HG03354 (cell line): ENCODE measurements around the gene KRT74.

Experiments
- ATAC-seq: cut with Tn5 transposase; IDR thresholded peaks from one replicate; pipeline ENCODE4 v1.9.1; 2021; ENCODE audit warnings: mild to moderate bottlenecking; ENCODE audit not compliant: unreplicated experiment, poor library complexity, severe bottlenecking

Gene KRT74

DNA sequence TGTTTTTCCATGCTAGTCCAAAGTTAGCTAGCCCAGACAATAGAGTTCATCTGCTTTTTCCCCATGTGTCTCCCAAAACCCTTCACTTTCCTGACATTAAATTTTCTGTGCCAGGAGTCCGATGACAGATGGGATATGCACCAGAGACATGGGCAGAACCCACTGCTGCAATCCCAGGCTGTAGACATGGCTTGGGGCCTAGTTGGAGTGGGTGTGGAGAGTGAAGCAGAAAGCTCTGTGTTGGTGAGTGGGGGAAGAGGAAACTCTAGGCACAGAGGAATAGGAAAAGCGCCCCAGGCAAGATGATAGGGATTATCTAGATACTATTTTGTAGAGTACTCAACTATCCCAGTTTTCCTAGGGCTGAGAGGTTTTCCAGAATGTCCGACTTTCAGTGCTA, 4.8 kb upstream of the KRT74 start:
- no peak for ATAC-seq

DNA sequence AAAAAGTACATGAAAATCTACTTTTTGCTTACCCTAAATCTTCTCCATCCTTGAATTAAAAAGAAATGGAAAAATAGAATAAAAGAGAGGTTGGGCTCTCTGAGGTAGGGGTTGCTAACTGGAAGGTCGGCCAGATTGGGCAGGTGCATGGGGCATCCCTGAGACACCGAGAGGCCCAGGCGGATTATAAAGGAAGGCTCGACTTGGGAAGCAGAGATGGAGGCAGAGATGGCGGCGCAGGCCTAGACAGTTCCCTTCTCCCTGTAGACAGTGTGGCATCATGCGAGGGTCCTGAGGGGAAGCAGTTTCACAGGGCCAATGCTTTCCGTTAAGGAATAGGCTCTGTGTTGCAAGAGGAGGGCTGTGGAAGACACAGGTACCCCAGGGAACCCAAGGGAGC, 3.7 kb upstream of the KRT74 start:
- ATAC-seq, result no peak

DNA sequence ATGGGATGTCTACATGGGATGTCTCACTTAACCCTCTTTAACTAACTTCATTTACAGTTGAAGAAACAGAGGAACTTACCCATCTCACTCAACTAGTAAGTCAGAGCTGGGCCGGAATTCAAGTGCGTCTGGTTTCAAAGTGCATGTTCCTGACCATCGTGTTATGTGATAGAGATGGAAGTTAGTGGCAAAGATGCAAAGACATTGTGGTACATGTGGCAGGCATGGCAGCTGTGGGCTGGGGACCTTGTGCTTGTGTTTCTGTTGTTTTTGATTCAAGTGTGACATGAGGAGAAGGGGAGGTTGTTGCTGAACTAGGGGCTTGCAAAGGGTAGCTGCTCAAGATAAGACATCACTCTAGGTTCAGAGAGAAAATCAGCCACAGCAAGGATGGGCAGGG, 2.3 kb upstream of the KRT74 start:
- ATAC-seq, result no peak

DNA sequence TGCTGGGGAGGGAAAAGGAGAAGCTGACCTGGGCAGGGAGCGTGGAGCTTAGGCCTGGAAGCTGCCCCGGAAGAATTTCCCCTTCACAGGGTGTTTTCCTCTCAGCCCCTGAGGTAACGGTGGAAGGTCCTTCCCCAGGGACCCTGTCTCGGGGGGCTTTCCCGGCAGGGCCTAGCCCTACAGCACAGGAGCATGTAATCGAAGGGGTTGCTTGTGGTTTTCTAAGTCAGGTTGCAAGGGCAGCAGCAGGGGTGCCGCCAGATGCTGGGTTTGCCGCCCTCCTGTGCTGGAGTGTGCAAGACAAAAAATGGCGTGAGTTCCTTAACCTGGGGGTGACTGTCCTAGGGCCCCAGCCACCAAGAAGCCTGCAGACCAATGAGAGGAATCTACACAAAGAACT, 1.6 kb upstream of the KRT74 start:
- ATAC-seq, result no peak

DNA sequence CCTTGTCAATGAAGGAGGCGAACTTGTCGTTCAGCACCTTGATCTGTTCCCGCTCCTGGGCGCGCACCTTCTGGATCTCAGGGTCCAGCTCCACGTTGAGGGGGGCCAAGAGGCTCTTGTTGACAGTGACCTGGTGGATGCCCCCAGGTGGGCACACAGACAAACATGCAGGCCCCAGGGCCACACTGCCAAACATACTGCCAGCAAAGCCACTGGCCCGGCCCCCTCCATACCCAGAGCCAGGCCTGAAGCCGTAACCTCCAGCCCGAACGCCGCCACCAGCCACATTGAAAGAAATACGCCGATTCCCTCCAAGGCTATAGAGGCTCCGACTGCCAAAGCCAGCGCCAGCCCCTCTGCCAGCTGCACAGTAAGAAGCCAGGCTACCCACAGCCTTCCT, 337 bp downstream of the KRT74 start:
- no peak for ATAC-seq

DNA sequence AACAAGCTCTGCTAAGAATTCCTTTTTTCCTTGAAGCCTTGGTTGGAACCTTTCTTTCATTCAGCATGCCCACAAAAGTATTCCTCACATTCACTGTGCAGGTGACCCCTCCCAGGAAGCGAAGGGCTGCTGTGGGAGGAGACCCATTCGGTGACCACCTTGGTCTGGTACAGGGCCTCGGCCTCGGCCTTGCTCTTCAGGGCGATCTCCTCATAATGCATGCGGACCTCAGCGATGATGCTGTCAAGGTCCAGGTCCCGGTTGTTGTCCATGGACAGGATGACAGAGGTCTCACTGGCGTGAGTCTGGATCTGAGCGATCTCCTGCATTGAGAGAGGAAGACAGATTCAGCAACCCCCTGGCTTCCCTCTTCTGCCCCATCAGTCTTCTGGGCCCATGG, 3.1 kb downstream of the KRT74 start:
- no peak for ATAC-seq

DNA sequence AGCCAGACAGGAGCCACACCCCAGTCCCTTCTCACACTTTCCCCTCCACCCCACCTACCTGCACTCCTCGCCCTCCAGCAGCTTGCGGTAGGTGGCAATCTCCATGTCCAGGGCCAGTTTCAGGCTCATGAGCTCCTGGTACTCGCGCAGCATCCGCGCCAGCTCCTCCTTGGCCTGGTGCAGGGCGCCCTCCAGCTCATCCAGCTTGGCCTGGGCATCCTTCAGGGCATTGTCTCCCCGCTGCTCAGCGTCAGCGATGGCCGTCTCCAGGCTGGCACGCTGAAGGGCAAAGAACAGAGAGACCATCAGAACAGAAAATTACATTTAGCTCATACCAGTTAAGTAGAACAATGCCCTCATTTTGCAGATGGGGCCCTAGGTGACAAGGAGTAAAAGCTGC, 5.5 kb downstream of the KRT74 start:
- ATAC-seq, result no peak

DNA sequence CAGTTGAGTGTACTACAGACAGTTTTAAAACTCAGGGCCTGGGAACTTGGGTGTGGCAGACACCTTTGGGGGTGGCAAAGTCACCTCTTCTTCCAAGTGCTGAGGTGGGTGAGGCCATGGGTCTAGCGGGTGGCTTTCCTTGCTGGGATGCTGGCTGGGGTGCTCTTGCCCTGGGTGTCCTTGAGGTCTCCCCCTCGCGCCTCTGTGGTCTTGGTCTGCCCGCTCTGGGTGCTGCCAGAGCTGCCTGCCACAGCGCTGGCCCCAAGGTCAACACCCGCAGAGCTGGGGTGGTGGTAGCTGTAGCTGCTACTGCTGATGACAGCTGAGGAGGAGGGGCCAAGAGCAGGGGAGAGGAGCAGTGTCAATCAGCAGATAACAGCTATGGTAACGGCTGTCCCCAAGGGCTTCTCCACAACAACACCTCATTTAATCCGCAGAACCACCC, 6.8 kb downstream of the KRT74 start:
- ATAC-seq, result no peak

DNA sequence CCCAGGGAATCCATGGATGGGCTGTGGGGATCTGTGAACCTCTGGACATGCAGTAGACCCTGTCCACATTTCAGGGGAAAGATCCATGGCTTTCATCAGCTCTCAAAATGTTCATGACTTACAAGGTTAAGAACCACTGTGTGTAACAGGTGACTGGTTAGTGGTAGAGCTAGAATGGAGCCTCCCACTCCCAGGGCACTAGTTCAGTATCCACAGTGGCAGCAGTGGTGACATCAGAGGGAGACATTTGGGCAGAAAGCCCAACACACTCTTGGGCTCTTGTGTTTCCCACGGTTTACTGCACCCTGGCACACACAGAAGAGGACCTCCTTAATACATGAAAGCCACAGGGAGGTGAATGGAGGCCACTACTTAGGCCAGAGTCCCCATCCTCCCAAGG, 9.1 kb downstream of the KRT74 start:
- ATAC-seq, result no peak

DNA sequence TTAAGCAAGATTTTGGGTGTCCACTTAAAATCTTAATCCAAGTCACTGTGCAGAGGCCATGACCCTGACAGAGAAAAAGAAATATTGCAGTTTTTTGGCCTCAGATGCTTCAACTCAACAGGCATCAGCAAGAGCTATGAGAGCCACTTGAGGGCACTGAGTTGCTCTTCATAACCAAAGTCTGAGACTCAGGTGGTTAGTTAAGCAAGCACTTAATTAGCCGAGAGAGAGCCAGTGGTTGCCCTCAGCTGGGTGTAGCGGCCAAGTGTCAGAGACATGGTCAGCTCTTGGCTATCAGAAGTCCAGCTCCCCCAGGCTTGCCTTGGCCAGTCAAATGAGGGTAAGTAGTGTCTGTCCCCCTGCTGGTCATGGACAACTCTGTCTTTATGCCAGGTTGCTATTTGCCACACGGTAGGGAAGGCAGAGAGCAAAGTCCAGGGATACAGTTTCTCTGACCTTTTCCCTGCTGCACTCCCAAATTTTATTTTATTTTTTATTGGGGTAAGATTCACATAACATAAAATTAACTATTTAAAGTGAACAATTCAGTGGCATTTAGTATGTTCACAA, 11.7 kb downstream of the KRT74 start:
- no peak for ATAC-seq

DNA sequence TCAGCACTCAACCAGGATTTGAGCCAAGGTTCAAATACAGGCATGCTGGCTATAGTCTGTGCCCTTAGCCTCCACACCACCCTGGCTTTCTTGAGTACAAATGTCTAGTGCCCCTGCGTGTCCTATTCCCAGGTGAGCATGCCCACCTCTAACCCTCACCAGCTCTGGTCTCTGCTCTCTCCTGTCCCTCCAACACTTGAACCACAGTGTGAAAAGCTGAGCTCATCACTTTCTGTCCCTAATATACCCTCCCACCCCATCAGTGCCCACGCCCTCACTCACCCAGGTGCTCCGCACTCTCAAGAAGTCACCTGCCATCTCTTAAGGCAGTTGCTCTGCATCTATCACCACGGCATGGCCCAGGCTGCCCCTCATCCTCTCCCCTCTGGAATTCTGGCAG, 13.7 kb downstream of the KRT74 start:
- ATAC-seq, result no peak

DNA sequence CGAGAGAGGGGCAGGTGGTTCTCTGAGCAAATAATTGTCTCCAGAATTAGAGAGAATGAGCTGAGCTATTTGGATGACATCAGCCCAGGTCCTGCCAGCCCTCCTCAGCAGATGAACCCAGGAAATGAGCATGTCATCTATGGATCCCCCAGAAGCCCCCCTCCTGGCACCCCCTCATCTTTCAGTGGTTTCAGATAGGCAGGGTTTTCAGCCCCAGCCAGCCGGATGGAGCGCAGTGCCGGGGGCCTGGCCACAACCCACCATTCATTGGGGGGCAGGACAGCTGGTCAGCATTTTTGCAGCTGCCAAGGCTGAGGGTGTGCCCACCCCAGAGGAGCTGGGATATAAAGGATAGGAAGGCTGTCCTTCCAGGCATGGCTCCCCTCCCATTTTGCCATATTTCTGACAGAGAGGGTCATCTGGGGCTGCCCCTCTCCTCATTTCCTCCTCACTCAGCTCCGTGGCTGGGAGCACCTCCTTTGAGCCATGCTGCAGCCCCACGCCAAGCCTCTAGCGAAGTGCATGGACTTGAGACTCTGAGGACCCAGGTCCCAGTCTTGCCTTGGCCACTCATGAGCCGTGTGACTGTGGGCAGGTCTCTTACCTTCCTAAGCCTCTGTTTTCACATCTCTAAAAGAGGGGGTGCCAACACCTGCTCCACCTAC, 14.7 kb downstream of the KRT74 start:
- ATAC-seq, result no peak

DNA sequence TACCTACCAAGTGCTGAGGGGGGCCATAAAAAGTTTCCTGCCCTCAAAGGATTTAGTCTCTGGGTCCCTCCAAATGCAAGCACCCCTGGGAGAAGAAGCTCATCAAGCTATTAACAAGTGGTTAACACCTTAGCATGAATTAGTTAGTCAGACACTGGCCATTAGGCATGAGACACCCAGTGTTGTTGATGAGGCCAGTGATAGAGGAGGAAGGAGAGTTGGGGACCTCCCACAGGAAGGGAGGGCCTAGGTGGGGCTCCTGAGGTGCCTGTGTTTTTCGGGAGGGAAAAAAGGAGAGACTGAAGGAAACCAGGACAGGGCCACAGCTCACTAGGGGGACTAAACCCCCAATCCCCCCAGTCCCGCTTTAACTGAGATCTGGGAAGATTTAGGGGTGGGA, 16.2 kb downstream of the KRT74 start:
- ATAC-seq, result no peak

DNA sequence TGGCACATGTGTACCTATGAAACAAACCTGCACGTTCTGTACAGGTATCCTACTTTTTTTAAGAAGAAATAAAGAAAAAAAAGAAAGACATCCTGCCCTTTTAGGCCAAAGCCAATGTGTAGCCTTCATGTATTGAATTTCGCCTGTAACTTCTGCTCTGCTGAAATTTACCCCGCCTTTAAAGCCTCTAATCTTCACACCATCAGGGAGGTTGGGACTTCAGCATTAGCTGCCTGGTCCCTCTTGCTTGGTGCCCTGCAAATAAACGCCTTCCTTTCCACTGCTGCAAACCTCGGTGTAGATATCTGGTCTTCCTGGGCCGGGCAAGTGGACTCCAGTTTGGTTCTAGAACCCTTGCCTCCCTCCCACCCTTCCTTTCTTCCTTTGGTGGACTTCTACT, 18.1 kb downstream of the KRT74 start:
- no peak for ATAC-seq

DNA sequence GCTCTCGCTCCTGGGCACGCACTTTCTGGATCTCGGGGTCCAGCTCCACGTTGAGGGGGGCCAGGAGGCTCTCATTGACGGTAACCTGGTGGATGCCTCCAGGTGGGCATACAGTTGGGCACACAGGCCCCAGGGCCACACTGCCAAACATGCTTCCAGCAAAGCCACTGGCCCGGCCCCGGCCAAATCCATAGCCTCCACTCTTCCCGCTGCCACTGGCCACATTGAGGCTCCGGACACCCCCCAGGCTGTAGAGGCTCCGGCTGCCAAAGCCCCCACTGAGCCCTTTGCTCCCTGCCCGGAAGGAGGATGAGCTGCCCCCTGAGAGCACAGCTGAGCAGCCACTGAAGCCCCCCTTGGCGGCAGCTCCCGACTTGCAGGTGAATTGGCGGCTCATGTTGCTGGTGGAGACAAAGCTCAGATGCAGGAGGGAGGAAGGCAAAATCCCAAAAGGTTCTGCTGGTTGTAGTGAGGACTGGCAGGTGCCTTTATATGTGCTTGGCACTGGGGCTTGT, 20.9 kb downstream of the KRT74 start, which contains the start of gene KRT71:
Gene KRT71 (minus strand): TSS at position 465 of the 515 bp plus-strand sequence. CDS start 68 bp downstream, at position 397.
- no peak for ATAC-seq

DNA sequence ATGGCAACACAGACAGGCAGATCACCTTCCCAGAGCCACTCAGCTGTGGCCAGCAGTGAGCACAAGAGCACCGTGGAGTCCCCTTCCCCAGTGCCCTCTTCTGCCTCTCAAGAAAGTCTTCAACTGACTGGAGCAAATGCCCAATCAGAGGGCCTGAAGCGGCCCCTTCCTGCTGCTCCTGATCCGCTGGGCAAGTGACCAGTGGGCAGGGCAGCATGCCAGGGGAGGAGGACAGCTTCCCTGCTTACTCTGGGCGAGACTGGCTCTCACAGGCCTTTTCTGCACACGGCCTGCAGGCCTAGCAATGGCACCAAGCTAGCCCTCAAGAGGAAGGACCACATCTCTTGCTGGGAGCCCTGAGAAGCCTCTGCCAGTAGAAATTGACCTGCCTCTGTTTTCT, 21.6 kb downstream of the KRT74 start:
- no peak for ATAC-seq

DNA sequence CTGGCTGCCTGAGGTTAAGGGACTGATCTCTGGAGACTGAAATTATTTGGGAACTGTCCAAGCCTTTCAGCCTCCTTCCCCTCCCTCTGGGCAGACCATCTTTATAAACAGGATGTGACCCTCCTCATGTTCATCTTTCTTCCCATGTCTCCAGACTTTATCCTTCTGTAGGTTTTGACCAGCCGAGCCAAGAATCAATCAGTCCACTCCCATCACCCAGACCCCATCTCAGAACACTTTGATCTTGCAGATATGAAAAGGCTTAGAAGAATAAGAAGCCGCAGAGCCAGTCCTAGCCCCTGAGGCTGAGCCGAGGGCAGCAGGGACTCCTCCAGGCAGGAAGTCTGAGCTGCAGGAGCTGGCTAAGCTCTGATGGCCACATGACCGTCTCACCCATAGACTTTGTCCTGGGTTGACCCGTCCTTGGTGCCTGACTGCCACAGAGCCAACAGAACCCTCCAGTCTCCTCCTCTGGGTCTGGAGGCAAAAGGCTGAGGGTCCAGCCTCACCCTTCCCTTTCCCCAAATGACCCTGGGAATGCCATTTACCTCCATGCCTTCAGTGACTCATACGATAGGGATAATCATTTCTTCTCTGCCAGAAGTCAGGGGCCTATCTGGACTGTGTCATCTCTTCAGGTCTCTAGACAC, 22.3 kb downstream of the KRT74 start:
- no peak for ATAC-seq

DNA sequence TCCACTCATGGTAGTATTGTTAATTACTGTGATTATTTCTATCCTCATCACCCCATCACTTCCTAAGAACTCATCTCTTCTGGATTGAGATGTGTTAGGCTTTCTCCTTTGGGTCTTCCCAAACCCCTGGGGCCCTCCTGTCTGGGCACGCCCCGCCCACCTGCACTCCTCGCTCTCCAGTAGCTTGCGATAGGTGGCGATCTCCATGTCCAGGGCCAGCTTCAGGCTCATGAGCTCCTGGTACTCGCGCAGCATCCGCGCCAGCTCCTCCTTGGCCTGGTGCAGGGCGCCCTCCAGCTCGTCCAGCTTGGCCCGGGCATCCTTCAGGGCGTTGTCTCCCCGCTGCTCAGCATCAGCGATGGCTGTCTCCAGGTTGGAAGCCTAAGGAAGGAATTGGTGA, 27.5 kb downstream of the KRT74 start:
- ATAC-seq, result no peak

DNA sequence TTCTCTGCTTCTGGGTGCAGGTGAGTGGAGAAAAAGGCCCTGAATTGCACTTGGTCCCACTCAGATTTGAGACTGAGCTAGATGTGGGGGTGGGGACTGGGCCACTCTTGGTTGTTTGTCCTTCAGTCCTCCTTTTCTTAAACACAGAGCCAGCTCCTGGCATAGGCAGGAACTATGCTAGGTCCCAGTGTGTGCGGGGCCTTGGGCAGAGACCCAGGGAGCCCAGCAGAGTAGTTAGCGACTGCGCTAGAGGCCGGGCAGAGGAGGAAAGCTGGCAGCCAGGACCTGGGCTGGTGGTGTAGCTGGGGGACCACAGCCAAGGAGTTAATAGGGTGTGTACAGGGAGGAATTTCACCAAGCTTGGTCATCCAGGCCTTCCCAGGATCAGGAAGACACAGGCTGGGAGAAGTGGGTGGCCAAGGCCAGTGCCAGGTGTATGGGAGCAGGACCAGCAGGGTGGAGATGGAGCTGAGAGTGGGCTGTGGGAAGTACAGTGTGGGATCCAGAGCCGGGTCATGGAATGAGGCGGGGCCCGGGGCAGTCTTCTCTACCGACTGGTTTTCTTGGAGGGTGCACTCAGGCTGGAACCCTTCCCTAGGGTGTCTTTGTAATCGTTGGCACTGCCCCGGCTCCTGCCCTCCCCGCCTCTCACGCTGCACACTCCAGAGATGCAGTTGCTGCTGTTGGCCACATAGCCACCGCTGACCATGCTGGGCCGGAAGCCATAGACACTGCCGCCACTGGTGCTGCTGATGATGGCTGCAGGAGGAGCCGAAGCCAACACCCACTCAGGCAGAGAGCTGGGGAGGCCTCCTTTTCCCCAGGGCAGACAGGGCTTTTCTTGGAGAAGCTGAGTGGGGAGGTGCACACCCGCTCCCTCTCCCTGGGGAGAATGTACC, 29.4 kb downstream of the KRT74 start:
- no peak for ATAC-seq

DNA sequence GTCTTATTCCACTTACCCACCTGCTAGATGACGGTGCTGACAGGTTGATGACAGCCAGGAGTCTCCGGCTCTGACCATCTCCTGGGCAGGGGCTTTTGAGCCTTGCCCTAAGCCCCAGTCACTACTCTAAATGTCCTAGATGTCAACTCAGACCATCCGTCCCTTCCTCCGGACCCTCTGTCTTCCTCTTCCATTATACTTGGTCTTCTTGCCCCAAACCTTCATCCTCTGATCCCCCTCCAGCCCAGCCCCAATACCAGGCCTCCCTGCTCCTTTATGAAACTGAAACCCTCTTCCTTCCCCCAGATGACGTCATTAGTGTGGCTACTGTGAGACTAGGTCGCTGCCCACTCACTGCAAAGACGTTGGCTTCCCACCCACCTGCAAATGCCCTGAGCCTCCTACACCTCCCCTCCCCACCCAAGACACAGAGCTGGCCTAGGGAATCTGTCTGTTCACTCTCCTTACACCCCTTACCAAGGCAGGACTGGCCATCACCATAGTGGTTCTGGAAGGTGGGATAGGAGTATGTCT, 30.8 kb downstream of the KRT74 start:
- no peak for ATAC-seq
